GM12878 (cell line): ENCODE data around the gene CDK13.

ENCODE experiments used
- ESRRA ChIP-seq: IDR thresholded peaks from 2 replicates; pipeline ENCODE4 v1.6.1; 2012; ENCODE audit warnings: mild to moderate bottlenecking, low read length, improper control_type of control experiment
- MYC ChIP-seq: IDR thresholded peaks from 2 replicates; pipeline ENCODE4 v1.6.1; 2011; ENCODE audit warnings: mild to moderate bottlenecking, low read length, moderate library complexity, inconsistent platforms; ENCODE audit not compliant: insufficient read depth, insufficient replicate concordance, insufficient read length, severe bottlenecking
- POLR2AphosphoS5 ChIP-seq: IDR thresholded peaks from 2 replicates; pipeline ENCODE4 v1.6.1; 2011; ENCODE audit warnings: mild to moderate bottlenecking, low read length, inconsistent platforms
- SREBF2 ChIP-seq: IDR thresholded peaks from 2 replicates; pipeline ENCODE4 v1.6.1; 2012; ENCODE audit warnings: mild to moderate bottlenecking, low read length
- SRF ChIP-seq, 2 experiments: IDR thresholded peaks; 2 replicates each; pipeline ENCODE4 v1.6.1; 2011; ENCODE audit warnings: low read depth in 2 of 2, low read length in 2 of 2, mild to moderate bottlenecking in 1 of 2, moderate library complexity in 1 of 2
- STAT3 ChIP-seq: IDR thresholded peaks from 2 replicates; pipeline ENCODE4 v1.6.1; 2011; ENCODE audit warnings: low read depth, low read length, improper control_type of control experiment
- SUZ12 ChIP-seq: fragments of 200-600 bp; sonication (generic); IDR thresholded peaks from one replicate; pipeline ENCODE4 v1.6.1; 2018; ENCODE audit warnings: antibody characterized with exemption, mild to moderate bottlenecking; ENCODE audit not compliant: unreplicated experiment
- TCF3 ChIP-seq: IDR thresholded peaks from 2 replicates; pipeline ENCODE4 v1.6.1; 2012; ENCODE audit warnings: low read depth, mild to moderate bottlenecking, low read length, borderline replicate concordance; ENCODE audit not compliant: insufficient read depth
- WRNIP1 ChIP-seq: IDR thresholded peaks from 2 replicates; pipeline ENCODE4 v1.6.1; 2011; ENCODE audit warnings: low read depth, low read length, improper control_type of control experiment, borderline replicate concordance
- TF ChIP-seq, protein P1 (sequence below), 3 experiments: IDR thresholded peaks in 2 of 3; conservative IDR thresholded peaks in 1 of 3; 2 replicates each; pipeline ENCODE4 v1.5.1; 2011; ENCODE audit warnings: low read depth in 3 of 3, low read length in 3 of 3, mild to moderate bottlenecking in 3 of 3, control low read depth in 2 of 3, moderate library complexity in 2 of 3, inconsistent platforms in 1 of 3, mixed read lengths in 1 of 3; ENCODE audit not compliant: control insufficient read depth in 2 of 3, insufficient read depth in 1 of 3; ENCODE audit errors: extremely low read depth in 1 of 3

DNA sequence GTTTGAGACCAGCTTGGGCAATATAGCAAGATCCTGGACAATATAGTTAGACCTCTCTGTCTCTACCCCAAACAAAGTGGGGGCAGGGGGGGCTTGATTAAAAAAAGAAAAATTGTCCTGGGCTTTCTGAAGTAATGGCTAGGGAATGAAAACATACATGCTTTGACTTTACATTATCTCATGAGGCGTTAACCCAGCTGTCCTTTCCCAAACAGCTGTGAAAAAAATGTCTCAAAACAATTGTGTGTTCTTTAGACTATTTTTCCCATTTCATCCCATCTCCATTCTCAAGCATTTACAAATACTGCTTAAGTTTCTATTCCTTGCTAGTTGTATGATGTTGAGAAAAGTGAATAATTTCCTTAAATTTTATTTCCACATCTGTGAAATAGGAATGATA is 27.0 kb upstream of the CDK13 start:
- no peak for TF ChIP-seq SUZ12
- TF ChIP-seq SRF (IDR thresholded peaks at IDR 0.05; ENCODE audit: low read depth in 2 of 2, low read length in 2 of 2): no peak
- TF ChIP-seq TCF3: no peak
- no peak for TF ChIP-seq SREBF2
- no peak for TF ChIP-seq ESRRA
- TF ChIP-seq, protein P1, sequence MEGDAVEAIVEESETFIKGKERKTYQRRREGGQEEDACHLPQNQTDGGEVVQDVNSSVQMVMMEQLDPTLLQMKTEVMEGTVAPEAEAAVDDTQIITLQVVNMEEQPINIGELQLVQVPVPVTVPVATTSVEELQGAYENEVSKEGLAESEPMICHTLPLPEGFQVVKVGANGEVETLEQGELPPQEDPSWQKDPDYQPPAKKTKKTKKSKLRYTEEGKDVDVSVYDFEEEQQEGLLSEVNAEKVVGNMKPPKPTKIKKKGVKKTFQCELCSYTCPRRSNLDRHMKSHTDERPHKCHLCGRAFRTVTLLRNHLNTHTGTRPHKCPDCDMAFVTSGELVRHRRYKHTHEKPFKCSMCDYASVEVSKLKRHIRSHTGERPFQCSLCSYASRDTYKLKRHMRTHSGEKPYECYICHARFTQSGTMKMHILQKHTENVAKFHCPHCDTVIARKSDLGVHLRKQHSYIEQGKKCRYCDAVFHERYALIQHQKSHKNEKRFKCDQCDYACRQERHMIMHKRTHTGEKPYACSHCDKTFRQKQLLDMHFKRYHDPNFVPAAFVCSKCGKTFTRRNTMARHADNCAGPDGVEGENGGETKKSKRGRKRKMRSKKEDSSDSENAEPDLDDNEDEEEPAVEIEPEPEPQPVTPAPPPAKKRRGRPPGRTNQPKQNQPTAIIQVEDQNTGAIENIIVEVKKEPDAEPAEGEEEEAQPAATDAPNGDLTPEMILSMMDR (IDR thresholded peaks at IDR 0.05 in 2 of 3, conservative IDR thresholded peaks at IDR 0.05 in 1 of 3; ENCODE audit: control insufficient read depth in 2 of 3, extremely low read depth in 1 of 3, insufficient read depth in 1 of 3, low read depth in 3 of 3, low read length in 3 of 3): no peak
- TF ChIP-seq WRNIP1: no peak
- no peak for TF ChIP-seq STAT3
- no peak for TF ChIP-seq MYC
- TF ChIP-seq POLR2AphosphoS5: no peak
